Stimulated activated CD8-positive, alpha-beta memory T cell treated with anti-CD3 and anti-CD28 coated beads, Interleukin-7, amount 100 ng/mL, for 24 hours (primary cell): ENCODE measurements around the gene C17orf78.
"Not testable (repeated sequence)": the region's sequence is repeated elsewhere in the genome, so short reads cannot be mapped to it uniquely, and the experiment has no call there.

Experiments used
- DNase-seq: peaks from one replicate; pipeline ENCODE4 v3.0.0-alpha.2; 2020; ENCODE audit warnings: low read depth

Gene C17orf78

GRCh38 chr17:37440424-37440823 lies 64.6 kb downstream of the C17orf78 start:
- no peak for DNase-seq

GRCh38 chr17:37441369-37442014 lies 65.7 kb downstream of the C17orf78 start:
- DNase-seq = not testable (repeated sequence)
